Stimulated activated CD4-positive, alpha-beta T cell treated with anti-CD3 and anti-CD28 coated beads, TNF-alpha, amount 100 ng/mL, for 1 hour (primary cell): ENCODE measurements around the gene STK38L.

Experiments used
- DNase-seq, 3 donors: peaks; one replicate each; pipeline ENCODE4 v3.0.0-alpha.2; 2020; ENCODE audit warnings: low read depth in 3 of 3, low spot score in 1 of 3

The STK38L gene

GRCh38 chr12:27344760-27345159 lies 100.7 kb downstream of the STK38L start:
- no peak for DNase-seq

GRCh38 chr12:27345376-27345775 lies 101.3 kb downstream of the STK38L start:
- no peak for DNase-seq

GRCh38 chr12:27347779-27348178 lies 103.7 kb downstream of the STK38L start:
- no peak for DNase-seq

- no peak for DNase-seq
Observed at GRCh38 chr12:27351476-27351875, 107.4 kb downstream of the STK38L start.

- no peak for DNase-seq
Observed at GRCh38 chr12:27355486-27355885, 111.4 kb downstream of the STK38L start.

GRCh38 chr12:27355979-27356378 lies 111.9 kb downstream of the STK38L start:
- DNase-seq: no peak

- no peak for DNase-seq
Observed at GRCh38 chr12:27359578-27360340, 115.7 kb downstream of the STK38L start.

- no peak for DNase-seq
Observed at GRCh38 chr12:27361372-27361771, 117.3 kb downstream of the STK38L start.

GRCh38 chr12:27366621-27367020 lies 122.5 kb downstream of the STK38L start:
- no peak for DNase-seq

GRCh38 chr12:27367078-27367477 lies 123.0 kb downstream of the STK38L start:
- DNase-seq: no peak
